BE2C (cell line): ENCODE results near the gene REXO1.

Source experiments
- DNase-seq: peaks from one replicate; pipeline ENCODE4 v3.0.0-alpha.2; 2020
- H3K27me3 ChIP-seq: fragments of 250-450 bp; sonication (Bioruptor Pico); 2 replicates; pipeline ENCODE4 v1.5.1; 2020; ENCODE audit warnings: mild to moderate bottlenecking
- H3K36me3 ChIP-seq: fragments of 250-450 bp; sonication (Bioruptor Pico); 2 replicates; pipeline ENCODE4 v1.5.1; 2020; ENCODE audit warnings: mild to moderate bottlenecking
- H3K4me1 ChIP-seq: fragments of 250-450 bp; sonication (Bioruptor Pico); 2 replicates; pipeline ENCODE4 v1.5.1; 2020
- H3K4me3 ChIP-seq: 2 replicates; pipeline ENCODE4 v1.5.1; 2011; ENCODE audit warnings: low read depth, low read length
- H3K9me3 ChIP-seq: fragments of 250-450 bp; sonication (Bioruptor Pico); 2 replicates; pipeline ENCODE4 v1.5.1; 2020
- CTCF ChIP-seq: IDR thresholded peaks from 2 replicates; pipeline ENCODE4 v1.5.1; 2012; ENCODE audit warnings: mild to moderate bottlenecking, low read depth, low read length

Gene REXO1

GRCh38 chr19:1856698-1857603 lies 8.7 kb upstream of the REXO1 start:
- Histone ChIP-seq H3K9me3 (no peaks in the 10 kb centered on the region), H3K27me3 (no peaks in the 10 kb centered on the region), H3K36me3 (peaks cover 4% of the 10 kb centered on the region), H3K4me3 (peak overlapping the region; percentile 62), H3K4me1 (peaks cover 49% of the 10 kb centered on the region)
- DNase-seq = peak; percentile 65
- no peak for TF ChIP-seq CTCF

GRCh38 chr19:1856345-1856697 lies 8.0 kb upstream of the REXO1 start:
- DNase-seq = no peak
- H3K9me3 ChIP-seq = no peaks in the 10 kb centered on the region
- H3K36me3 ChIP-seq = peaks cover 4% of the 10 kb centered on the region
- H3K4me3 ChIP-seq = peak overlapping the region; percentile 62
- H3K4me1 ChIP-seq = peaks cover 49% of the 10 kb centered on the region
- no peaks in the 10 kb centered on the region for H3K27me3 ChIP-seq
- TF ChIP-seq CTCF = no peak

GRCh38 chr19:1855828-1856255 lies 7.6 kb upstream of the REXO1 start:
- peaks cover 4% of the 10 kb centered on the region for H3K36me3 ChIP-seq
- DNase-seq = no peak
- no peak for TF ChIP-seq CTCF
- no peaks in the 10 kb centered on the region for H3K27me3 ChIP-seq
- no peaks in the 10 kb centered on the region for H3K9me3 ChIP-seq
- peak overlapping the region; percentile 62 for H3K4me3 ChIP-seq
- peaks cover 49% of the 10 kb centered on the region for H3K4me1 ChIP-seq

GRCh38 chr19:1855040-1855827 lies 7.0 kb upstream of the REXO1 start:
- H3K4me1 ChIP-seq = peaks cover 44% of the 10 kb centered on the region

GRCh38 chr19:1854542-1855039 lies 6.3 kb upstream of the REXO1 start:
- H3K36me3 ChIP-seq = peaks cover 4% of the 10 kb centered on the region
- TF ChIP-seq CTCF = no peak
- H3K27me3 ChIP-seq = no peaks in the 10 kb centered on the region
- peak; percentile 80 for DNase-seq
- peaks cover 40% of the 10 kb centered on the region for H3K4me1 ChIP-seq
- no peaks in the 10 kb centered on the region for H3K9me3 ChIP-seq
- peak overlapping the region; percentile 61 for H3K4me3 ChIP-seq

More at GRCh38 chr19:1855040-1855827, 7.0 kb upstream of the REXO1 start:
- H3K27me3 ChIP-seq = no peaks in the 10 kb centered on the region
- peaks cover 4% of the 10 kb centered on the region for H3K36me3 ChIP-seq
- peak; percentile 97 for DNase-seq
- TF ChIP-seq CTCF = no peak
- H3K4me3 ChIP-seq = peak overlapping the region; percentile 62
- no peaks in the 10 kb centered on the region for H3K9me3 ChIP-seq
